ENCODE data around the gene IRF2BP1.

IRF2BP1 gene

GRCh38 chr19:45885556-45886426 is at the start of gene IRF2BP1:
IRF2BP1 (minus strand) TSS chr19:45886141; CDS start chr19:45885774, 367 bp downstream.
- Mint-ChIP-seq H3K4me3 (peak within 1 kb of the TSS; percentile 97), H3K27me3 (no peaks in the 10 kb centered on the region), H3K4me1 (ENCODE audit: low read depth) (peaks cover 20% of the 10 kb centered on the region), H3K36me3 (peaks cover 6% of the 10 kb centered on the region), H3K27ac (peak within 1 kb of the TSS; percentile 94), H3K9me3 (ENCODE audit: low read depth) (no peaks in the 10 kb centered on the region)

DNA sequence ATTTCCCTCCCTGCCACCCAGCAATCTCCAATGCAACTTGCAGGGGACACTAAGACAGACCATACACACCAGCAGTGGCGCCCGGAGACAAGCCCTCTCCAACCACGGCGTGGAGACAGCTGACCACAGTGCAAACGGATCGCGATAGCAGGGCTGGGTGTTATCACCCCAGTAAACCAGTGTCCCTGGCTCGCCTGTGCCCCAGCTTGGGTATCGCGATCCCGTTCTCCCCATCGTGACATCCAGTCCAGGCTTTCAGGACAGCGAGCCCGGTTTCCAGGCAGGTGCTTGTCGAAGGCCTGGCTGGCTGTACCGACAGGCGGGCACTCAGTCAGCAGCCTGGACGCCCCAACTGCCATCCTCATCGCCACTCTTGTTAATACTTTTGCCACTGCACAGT is 49.3 kb upstream of the IRF2BP1 start:
- no peak overlapping the region for H3K27ac Mint-ChIP-seq
- peaks cover 19% of the 10 kb centered on the region for H3K27me3 Mint-ChIP-seq
- H3K4me1 Mint-ChIP-seq (ENCODE audit: low read depth) = no peaks in the 10 kb centered on the region
- H3K9me3 Mint-ChIP-seq (ENCODE audit: low read depth) = no peaks in the 10 kb centered on the region
- H3K4me3 Mint-ChIP-seq = no peak overlapping the region
- no peaks in the 10 kb centered on the region for H3K36me3 Mint-ChIP-seq

- Mint-ChIP-seq H3K4me3 (no peak overlapping the region), H3K27ac (no peak overlapping the region), H3K9me3 (ENCODE audit: low read depth) (no peaks in the 10 kb centered on the region), H3K4me1 (ENCODE audit: low read depth) (no peaks in the 10 kb centered on the region), H3K27me3 (peaks cover 19% of the 10 kb centered on the region), H3K36me3 (no peaks in the 10 kb centered on the region)
Measured at GRCh38 chr19:45934551-45935230, 48.8 kb upstream of the IRF2BP1 start.

- Mint-ChIP-seq H3K27me3 (peaks cover 16% of the 10 kb centered on the region), H3K9me3 (ENCODE audit: low read depth) (no peaks in the 10 kb centered on the region), H3K4me3 (no peak overlapping the region), H3K27ac (no peak overlapping the region), H3K36me3 (no peaks in the 10 kb centered on the region), H3K4me1 (ENCODE audit: low read depth) (no peaks in the 10 kb centered on the region)
Measured at GRCh38 chr19:45933759-45934158, 47.8 kb upstream of the IRF2BP1 start.

DNA sequence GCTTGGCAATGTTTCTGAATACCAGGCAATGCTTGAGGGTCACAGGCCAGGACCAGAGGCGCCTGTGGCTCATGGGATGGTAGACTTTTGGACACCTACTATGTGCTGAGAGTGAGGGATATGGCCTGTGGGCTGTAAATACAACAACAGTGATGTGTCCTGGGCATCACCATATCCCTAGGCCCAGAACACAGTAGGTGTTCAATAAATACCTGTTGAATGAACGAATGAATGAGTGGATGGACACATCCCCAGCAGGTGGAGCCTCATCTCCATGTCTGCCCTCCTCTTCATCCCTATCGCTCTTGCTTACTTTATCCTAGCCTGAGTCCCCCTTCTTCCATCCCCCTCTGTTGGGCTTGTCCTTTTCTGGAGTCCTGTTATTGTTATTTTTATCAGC is 45.1 kb upstream of the IRF2BP1 start:
- H3K4me3 Mint-ChIP-seq = no peak overlapping the region
- H3K36me3 Mint-ChIP-seq = no peaks in the 10 kb centered on the region
- no peaks in the 10 kb centered on the region for H3K9me3 Mint-ChIP-seq (ENCODE audit: low read depth)
- peaks cover 5% of the 10 kb centered on the region for H3K4me1 Mint-ChIP-seq (ENCODE audit: low read depth)
- H3K27me3 Mint-ChIP-seq = peaks cover 15% of the 10 kb centered on the region
- H3K27ac Mint-ChIP-seq = no peak overlapping the region

- H3K4me1 Mint-ChIP-seq (ENCODE audit: low read depth) = peaks cover 5% of the 10 kb centered on the region
- no peak overlapping the region for H3K4me3 Mint-ChIP-seq
- H3K9me3 Mint-ChIP-seq (ENCODE audit: low read depth) = no peaks in the 10 kb centered on the region
- peaks cover 5% of the 10 kb centered on the region for H3K27me3 Mint-ChIP-seq
- H3K36me3 Mint-ChIP-seq = peaks cover 2% of the 10 kb centered on the region
- no peak overlapping the region for H3K27ac Mint-ChIP-seq
Measured at GRCh38 chr19:45929247-45929646, 43.3 kb upstream of the IRF2BP1 start.

GRCh38 chr19:45927565-45928261 is 41.8 kb upstream of the IRF2BP1 start:
- Mint-ChIP-seq H3K27me3 (peaks cover 2% of the 10 kb centered on the region), H3K4me1 (ENCODE audit: low read depth) (peaks cover 5% of the 10 kb centered on the region), H3K36me3 (peaks cover 2% of the 10 kb centered on the region), H3K4me3 (no peak overlapping the region), H3K27ac (no peak overlapping the region), H3K9me3 (ENCODE audit: low read depth) (no peaks in the 10 kb centered on the region)

DNA sequence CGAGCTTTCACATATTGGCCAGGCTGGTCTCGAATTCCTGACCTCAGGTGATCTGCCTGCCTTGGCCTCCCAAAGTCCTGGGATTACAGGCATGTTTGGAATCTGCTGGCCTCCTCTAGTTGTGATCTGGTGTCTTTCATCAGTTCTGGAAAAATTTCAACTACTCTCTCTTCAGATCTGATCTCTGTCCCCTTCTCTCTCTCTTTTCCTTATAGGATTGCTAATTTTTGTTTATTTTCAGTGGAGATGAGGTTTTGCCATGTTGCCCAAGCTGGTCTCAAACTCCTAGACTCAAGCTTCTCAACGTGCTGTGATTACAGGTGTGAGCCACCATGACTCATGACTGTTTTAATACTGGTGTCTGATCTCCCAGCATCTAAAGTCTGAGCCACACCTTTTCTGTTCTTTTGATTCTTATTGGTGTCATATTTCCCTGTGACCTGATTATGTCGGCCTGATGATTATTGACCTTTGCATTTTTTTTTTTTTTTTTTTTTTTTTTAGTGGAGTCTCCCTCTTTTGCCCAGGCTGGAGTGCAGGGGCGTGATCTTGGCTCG is 39.0 kb upstream of the IRF2BP1 start:
- H3K4me1 Mint-ChIP-seq (ENCODE audit: low read depth) = peaks cover 5% of the 10 kb centered on the region
- no peak overlapping the region for H3K4me3 Mint-ChIP-seq
- peaks cover 2% of the 10 kb centered on the region for H3K36me3 Mint-ChIP-seq
- no peaks in the 10 kb centered on the region for H3K9me3 Mint-ChIP-seq (ENCODE audit: low read depth)
- H3K27me3 Mint-ChIP-seq = no peaks in the 10 kb centered on the region
- H3K27ac Mint-ChIP-seq = no peak overlapping the region

- no peaks in the 10 kb centered on the region for H3K27me3 Mint-ChIP-seq
- no peaks in the 10 kb centered on the region for H3K9me3 Mint-ChIP-seq (ENCODE audit: low read depth)
- no peak overlapping the region for H3K4me3 Mint-ChIP-seq
- peaks cover 2% of the 10 kb centered on the region for H3K4me1 Mint-ChIP-seq (ENCODE audit: low read depth)
- H3K27ac Mint-ChIP-seq = no peak overlapping the region
- H3K36me3 Mint-ChIP-seq = peaks cover 2% of the 10 kb centered on the region
Measured at GRCh38 chr19:45922281-45922680, 36.3 kb upstream of the IRF2BP1 start.

GRCh38 chr19:45920458-45920857 is 34.5 kb upstream of the IRF2BP1 start:
- no peak overlapping the region for H3K4me3 Mint-ChIP-seq
- H3K27ac Mint-ChIP-seq = no peak overlapping the region
- peaks cover 2% of the 10 kb centered on the region for H3K36me3 Mint-ChIP-seq
- H3K9me3 Mint-ChIP-seq (ENCODE audit: low read depth) = no peaks in the 10 kb centered on the region
- H3K4me1 Mint-ChIP-seq (ENCODE audit: low read depth) = no peaks in the 10 kb centered on the region
- peaks cover 3% of the 10 kb centered on the region for H3K27me3 Mint-ChIP-seq

GRCh38 chr19:45919678-45920077 is 33.7 kb upstream of the IRF2BP1 start:
- Mint-ChIP-seq H3K36me3 (no peaks in the 10 kb centered on the region), H3K27me3 (peaks cover 3% of the 10 kb centered on the region), H3K27ac (no peak overlapping the region), H3K9me3 (ENCODE audit: low read depth) (no peaks in the 10 kb centered on the region), H3K4me3 (no peak overlapping the region), H3K4me1 (ENCODE audit: low read depth) (no peaks in the 10 kb centered on the region)

DNA sequence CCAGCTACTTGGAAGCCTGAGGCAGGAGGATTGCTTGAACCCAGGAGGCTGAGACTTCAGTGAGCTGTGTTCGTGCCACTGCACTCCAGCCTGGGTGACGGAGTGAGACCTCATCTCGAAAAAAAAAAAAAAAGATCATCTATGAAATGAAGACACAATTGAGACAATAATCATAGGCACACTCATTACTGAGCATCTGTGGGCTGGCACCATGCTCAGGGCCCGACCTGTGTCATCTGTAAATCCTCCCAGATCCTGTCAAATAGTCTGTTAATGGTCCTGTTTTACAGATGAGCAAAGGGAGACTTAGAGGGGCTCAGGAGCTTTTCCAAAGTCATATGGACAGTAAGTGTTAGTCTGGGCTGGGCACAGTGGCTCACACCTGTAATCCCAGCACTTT is 32.8 kb upstream of the IRF2BP1 start:
- no peaks in the 10 kb centered on the region for H3K9me3 Mint-ChIP-seq (ENCODE audit: low read depth)
- peaks cover 4% of the 10 kb centered on the region for H3K27me3 Mint-ChIP-seq
- H3K4me1 Mint-ChIP-seq (ENCODE audit: low read depth) = no peaks in the 10 kb centered on the region
- no peak overlapping the region for H3K4me3 Mint-ChIP-seq
- no peaks in the 10 kb centered on the region for H3K36me3 Mint-ChIP-seq
- H3K27ac Mint-ChIP-seq = no peak overlapping the region

- Mint-ChIP-seq H3K27me3 (peaks cover 6% of the 10 kb centered on the region), H3K36me3 (no peaks in the 10 kb centered on the region), H3K9me3 (ENCODE audit: low read depth) (no peaks in the 10 kb centered on the region), H3K4me1 (ENCODE audit: low read depth) (no peaks in the 10 kb centered on the region), H3K4me3 (no peak overlapping the region), H3K27ac (no peak overlapping the region)
Measured at GRCh38 chr19:45917421-45918091, 31.6 kb upstream of the IRF2BP1 start.
